Stimulated activated CD4-positive, alpha-beta T cell treated with anti-CD3 and anti-CD28 coated beads, Interleukin-4, amount 100 ng/mL, for 48 hours (primary cell): ENCODE results near the gene SLC39A3.

Experiments used
- DNase-seq, 2 donors: peaks; one replicate each; pipeline ENCODE4 v3.0.0-alpha.2; 2020; ENCODE audit warnings: low read depth in 2 of 2

The SLC39A3 gene

DNA sequence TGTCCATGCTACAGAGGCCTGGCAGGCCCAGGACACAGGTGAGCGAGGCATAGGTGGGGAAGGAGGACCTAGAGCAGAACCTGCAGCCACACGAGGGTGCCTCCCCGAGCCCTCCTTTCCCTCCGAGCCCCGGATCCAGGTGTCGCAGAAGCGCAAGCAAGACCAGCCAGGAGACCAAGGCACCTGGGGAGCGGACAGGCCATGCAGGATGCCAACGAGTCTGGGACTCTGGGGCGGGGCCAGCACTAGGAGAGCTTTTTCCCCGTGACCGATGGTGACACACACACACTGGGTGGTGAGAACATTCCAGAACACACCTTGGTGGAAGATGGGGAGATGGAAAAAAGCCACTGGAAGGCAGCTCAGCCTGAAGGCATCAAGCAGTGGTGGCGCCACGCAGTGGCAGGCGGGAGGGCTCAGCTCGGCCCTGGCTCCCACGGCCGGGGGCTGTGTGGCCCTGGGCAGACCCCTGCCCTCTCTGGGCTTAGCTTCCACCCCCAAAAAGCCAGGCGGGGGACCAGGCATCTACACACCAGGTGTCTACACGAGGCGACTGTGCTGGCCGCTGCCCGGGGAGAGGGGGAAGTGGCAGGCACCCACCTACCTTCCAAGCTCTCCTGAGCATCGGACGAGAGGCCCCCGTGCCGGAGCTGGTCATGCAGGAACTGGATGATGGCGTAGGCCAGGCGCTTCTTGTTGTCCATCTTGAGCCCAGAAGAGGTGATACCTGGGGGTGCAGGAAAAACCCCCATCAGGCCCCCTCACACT lies 28.7 kb upstream of the SLC39A3 start:
- DNase-seq: no peak

DNA sequence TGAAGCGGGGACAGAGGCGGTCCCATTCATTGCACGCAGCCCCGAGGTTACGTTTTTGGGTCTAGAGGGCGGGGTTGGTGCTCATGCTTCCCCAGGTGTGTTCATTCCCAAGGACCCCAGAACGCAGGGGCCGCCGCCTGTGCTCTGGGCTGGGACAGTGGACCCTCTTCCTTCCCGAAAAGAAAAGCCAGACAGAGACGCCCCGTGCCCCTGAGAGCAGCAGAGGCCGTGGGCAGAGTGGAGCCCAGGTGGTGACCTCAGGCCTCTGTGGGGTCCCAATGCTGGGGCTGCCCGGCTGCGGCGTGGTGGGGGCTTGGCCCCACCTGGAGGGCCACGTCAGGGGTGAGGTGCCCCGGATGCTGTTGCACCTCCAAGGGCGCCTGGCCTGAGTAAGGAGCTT lies 27.9 kb upstream of the SLC39A3 start:
- no peak for DNase-seq

DNA sequence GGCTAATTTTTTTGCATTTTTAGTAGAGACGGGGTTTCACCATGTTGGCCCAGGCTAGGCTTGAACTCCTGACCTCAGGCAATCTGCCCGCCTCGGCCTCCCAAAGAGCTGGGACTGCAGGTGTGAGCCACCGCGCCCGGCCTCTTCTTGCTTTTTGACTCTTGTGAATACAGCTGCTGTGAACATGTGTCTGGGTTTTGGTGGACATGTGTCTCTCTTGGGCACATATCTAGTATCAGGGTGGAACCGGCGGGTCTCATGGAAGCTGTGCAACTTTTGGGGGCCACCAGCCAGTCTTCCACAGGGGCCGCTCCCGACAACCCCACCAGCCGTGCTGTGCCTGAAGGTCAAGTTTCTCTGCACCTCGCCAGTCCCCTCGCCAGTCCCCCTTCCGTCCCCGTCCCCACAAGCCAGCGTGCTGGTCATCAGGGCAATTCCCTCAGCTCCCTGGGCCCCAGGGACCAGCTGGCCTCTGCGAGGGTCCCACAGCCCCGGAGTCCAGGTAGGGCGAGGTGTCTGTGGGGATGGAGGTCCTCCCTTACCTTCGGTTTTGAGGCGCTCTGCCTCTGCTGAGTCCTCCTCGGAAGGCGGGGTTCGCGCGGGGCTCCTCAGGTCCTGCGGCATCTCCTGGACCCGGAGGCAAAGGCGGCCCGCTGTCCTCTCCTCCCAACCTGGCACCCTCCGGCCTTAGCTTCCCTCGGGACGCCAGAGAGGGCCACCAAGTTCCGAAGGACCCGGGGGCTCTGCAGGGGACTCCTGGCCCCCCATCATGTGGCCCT lies 27.0 kb upstream of the SLC39A3 start:
- DNase-seq: no peak

DNA sequence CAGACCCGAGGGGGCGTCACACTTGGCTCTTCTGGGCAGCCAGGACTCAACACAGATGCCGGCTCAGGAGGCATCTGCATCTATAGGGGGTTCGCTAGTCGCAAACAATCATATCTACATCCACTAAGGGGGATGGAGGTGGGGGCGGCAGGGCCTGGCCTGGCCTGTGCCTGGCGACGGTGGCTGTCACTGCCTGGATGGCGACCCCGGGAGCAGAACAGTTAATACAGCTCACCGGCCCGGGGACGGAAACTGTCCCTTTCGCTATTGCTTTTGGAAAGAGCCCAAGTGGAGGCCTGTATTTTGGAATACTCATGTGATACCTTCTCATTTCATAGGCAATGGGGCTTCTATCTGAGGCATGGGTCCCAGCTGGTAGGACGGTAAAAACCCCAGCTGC lies 25.6 kb upstream of the SLC39A3 start:
- no peak for DNase-seq

DNA sequence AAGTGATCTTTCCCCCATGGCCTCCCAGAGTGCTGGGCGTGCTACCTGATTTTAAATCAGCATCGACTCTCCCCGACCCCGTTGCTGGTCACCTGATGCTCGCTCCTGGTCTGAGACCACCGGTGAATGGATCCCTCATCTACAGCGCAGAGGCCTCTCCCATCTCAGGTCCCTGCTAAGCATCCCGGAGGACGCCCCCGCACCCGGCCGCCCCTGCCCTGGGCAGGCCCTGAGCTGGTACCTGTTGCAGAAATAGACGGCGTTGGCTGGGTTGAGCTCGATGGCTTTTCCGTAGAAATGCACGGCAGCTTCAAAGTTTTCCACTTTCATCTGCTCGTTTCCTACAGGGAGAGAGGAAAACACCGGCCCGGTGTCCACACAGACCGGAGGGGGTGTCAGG lies 25.1 kb upstream of the SLC39A3 start:
- DNase-seq: no peak

DNA sequence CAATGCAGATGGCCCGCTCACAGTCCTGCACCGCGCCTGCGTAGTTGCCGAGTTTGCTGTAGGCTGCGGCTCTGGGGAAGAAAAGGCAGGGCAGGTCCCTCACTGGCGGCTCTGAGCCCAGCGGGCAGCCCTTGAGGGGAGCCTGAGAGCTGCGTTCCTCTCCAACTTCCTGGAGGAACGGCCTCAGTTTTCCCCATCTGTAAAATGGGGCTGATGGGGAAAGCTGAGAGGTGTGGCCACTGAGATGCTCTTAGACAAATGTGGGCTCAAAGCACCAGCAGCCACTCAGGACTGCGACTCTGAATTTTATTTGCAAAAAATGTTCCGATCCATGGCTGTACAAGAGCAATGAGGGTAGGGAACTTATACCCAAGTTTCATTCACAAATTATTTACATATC lies 23.9 kb upstream of the SLC39A3 start:
- DNase-seq: no peak

DNA sequence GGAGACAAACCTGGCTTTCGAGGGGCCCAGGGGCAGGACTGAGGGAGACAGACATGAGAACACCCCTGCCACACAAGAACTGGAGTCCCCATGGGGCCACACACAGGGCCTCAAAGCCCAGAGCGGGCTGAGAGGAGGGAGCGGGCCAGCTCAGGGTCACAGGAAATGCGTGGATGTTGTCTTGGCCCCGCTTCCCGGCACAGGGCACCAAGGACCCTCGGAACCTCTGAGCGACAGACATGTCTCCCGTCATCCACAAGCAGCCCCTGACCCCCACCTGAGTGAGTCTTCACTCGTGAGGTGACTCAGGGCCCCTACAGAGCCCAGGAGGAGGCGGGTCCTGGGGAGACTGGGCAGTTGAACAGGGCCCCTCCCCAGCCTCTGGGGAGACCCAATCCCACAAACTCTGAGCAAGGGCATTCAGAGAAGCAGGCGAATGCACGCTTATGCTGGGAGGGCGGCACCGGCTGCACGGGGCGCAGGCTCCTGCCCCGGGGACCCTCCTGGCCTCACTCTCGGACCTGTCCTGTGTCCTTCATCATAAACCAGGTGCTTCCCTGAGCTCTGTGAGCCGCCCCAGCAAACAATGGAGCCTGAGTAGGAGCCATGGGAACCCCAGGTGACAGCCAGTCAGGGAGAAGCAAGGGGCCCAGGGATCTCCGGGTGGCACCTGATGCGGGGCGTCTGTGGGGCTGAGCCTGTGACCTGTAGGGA lies 23.1 kb upstream of the SLC39A3 start:
- no peak for DNase-seq

DNA sequence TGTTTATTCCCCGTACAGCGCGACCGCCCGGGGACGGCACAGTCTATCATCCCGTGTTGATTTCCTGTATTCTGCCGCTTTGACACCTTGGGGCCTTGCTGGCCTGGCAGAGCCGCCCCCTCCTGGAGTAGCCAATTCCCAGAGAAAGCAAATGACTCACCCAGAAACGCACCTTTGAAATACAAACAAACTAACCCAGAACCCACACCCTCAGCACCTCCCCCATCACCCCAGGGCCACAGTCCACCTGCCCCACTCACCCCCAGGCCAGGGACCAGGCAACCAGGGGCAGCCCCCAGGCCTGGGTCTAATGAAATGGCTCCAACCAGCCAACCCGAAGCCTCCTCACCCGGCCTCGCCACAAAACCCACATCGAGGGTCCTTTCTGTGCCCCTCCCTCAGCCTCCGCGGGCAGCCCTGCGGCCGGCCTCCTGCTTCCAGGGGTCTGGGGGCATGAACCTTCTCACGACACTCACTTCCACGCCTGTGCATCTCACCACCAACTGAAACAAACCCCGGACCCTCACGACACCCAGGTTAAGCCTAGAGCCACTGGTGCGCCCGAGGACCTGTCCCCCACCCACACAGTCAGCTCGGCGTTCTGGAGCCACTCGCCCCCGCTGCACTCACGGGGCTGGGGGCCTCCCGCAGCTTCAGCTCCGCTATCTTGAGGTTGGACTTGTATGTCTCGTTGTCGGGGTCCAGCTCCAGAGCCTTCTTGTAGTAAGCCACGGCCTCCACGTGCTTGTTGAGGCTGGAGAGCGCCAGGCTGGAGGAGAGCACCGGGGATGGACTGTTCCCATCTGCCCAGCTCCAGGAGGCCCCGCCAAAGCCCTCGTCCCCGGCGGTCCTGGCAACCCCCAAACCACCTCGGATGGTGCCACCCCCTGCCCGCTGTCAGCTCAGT lies 22.3 kb upstream of the SLC39A3 start:
- DNase-seq: no peak

DNA sequence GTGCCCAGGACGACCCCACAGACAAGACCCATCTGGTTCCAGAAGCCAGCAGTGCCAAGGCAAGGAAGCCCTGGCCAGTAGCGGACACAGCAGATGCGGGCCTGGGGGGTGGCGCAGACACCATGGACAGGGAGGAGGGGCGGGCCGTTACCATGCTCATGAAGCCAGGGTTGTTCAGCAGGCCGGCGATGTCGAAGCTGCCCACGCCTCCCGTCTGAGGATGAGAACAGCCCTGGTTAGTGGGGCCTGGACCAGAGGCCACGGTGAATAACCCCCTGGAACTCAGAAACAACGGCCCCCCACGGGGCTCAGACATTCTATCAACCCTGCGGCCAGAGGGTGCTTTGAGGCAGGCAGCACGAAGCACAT lies 21.5 kb upstream of the SLC39A3 start:
- no peak for DNase-seq

DNA sequence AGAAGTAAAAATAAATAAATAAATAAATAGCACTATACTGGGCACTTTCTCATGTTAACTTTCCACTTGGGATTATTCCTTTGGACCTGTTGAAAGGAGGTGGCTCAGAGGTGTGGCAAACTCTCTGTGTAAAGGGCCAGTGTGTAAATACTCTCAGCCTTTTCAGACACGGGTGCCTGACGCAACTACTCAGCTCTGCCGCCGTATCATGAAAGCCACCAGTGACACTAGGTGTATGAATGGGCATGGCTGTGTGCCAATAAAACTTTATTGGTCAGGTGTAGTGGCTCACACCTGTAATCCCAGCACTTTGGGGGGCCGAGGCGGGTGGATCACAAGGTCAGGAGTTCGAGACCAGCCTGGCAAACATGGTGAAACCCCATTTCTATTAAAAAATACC lies 20.1 kb upstream of the SLC39A3 start:
- no peak for DNase-seq

DNA sequence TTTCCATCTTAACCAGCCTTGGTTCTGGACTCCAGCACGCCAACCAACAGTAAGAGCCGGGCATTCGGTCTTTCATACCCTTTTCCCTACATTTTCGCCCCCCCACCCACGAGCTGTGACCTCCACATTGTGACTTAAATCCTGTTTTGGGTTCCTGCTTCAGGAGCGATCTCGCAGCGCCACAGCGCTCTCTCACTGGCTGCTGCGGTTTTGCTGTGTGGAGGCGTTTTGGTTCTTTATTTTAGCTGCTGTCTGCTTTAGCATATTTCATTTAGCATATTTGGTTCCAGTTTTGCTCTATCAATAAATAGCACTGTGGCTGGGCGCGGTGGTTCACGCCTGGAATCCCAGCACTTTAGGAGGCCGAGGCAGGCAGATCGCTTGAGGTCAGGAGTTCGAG lies 19.5 kb upstream of the SLC39A3 start:
- no peak for DNase-seq

DNA sequence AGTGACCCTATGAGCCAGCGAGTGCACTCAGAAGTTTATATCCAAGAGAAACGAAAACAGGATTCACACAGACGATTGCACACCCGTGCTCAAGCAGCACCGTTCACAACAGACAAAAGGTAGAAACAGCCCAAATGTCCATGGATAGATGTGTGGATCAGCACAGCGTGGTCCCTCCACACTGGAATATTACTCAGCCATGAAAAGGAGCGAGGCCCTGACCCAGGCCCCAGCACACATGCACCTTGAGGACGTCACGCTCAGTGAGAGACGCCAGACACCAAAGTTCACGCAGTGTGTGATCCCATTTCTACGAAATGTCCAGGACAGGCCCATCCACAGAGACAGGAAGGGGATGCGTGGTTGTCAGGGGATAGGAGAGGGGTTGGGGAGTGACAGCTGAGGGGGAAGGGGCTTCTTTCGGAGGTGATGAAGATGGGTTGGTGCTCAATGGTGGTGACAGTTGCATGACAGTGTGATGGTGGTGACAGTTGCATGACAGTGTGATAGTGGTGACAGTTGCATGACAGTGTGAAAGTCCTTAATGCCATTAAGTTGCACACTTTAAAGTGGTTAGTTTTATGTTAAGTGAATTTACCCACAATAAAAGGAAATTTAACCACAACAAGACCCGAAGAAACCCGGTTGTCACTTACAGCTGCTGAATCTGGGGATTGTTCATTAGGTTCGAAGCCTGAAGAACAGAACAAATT lies 18.9 kb upstream of the SLC39A3 start:
- DNase-seq: no peak

DNA sequence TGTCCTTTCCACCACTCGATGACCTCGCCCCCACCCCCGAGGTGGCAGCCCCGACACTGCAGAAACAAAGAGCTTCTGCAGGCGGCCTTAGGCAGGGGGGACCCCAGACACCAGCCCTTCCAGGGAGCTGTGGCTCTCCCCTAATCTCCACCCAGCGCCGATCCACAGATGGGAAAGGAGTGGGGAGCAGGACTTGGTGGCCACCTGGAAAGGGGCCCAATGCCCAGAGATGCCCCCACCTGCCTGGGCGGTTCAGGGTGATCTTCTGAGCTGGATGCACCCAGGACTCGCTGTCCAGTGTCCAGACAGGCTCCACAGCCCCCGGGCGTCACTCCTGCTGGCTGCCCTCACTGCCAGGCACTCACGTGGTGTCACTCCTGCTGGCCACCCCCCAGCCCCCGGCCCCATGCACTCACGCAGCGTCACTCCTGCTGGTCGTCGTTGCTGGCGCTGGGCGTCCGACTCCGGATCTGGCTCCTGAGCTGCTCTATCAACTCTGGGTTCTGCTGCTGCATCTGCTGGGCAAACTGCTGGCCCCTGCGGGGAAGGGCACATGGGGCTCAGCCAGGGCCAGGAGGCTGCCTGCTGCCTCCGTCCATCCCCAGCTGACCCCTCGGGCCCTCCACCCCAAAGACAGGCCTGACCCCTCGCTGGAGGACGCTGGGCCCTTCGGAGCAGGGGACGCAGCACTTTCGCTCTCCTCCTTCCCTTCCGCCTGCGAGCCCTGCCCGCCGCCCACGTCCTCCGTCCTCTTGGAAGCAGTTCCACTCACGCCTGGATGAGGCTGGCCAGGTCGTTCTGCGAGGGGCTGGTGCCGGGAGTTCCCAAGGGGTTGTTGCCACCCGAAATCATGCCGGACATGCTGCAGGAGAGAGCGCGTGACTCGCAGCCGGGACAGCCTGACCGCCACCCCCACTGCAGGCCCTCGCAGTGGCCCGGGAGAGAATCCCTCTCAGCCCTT lies 17.4 kb upstream of the SLC39A3 start:
- no peak for DNase-seq

DNA sequence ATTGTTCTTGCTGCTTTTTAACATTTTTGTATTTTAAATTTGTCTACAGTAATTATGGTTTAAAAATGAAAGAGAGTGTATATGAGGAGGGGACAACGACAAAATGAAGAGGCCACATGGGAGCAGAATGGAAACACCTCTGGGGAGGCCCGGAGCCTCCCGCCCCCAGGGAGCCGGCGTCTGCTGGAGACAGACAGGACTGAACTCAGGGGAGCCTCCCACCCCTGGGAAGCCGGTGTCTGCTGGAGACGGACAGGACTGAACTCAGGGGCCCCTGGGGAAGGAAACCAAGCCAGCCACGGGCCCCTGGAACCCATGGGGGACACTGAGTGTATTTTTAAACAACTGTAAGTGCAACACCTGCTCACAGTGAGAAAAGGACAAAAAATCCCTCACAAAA lies 16.7 kb upstream of the SLC39A3 start:
- DNase-seq: no peak

DNA sequence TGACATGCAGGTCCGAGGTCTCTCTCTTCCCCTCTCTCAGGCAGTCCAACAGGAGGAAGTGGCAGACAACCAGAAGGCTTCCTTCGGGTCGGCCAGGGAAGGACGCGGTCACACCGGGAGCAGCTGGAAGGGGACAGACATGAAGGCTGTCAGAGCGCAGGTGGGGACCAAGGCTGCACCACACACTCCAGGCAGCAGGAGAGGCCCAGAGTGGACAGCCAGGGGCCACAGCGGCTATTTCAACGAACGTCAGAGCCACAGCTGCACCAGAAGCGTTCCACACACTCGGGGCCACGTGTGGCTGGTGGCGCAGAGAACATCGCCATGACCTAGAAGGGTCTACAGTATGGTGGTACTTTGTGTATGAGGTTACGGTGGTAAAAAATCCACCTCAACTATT lies 16.0 kb upstream of the SLC39A3 start:
- no peak for DNase-seq

DNA sequence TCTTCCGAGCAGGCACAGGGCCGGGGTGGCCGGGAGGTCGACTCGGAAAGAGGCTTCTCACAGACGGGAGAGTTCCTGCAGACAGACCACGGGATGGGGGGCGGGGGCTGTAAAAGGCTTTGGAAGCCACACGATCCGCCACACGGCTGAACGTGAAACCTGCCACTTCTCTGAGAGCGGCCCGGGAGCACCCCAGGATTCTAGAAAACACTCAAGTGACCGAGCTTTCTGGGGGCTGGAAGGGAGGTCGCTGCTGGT lies 15.6 kb upstream of the SLC39A3 start:
- no peak for DNase-seq

DNA sequence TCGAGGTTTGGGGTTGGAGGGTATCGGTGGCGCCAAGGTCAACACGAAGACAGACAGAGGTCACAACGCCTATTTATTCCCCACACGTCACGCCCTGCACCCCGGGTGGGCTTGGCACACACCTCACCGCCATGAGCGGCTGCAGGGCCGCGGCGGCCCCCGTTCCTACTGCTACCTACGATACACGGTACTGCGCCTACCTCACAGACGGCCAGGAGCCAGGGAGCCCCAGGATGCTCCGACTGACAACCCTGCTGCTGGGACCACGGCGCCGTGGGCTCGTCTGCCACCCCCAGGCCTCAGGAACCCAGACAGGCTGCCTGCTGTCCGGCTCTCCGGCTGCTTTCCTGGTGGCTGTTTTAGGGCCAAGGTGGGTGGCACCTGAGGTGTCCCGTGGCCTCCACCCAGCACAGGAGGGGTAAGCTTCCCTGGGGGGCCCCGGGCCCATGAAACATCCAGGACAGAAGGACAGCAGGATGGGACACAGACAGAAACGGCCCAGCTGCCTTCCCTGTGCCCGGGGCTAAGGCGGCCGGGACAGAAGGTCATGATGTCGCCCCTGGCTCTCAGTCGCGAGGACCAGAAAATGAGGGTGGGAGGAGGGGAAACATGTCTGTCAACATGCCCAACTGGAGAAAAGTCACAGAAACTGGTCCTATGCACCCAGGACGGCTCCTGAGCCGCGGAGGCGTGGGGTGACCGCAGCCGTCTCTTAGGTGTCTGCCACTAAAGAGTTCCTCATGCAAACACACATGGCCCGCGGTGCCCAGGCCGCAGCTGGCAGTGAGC lies 15.0 kb upstream of the SLC39A3 start:
- no peak for DNase-seq

DNA sequence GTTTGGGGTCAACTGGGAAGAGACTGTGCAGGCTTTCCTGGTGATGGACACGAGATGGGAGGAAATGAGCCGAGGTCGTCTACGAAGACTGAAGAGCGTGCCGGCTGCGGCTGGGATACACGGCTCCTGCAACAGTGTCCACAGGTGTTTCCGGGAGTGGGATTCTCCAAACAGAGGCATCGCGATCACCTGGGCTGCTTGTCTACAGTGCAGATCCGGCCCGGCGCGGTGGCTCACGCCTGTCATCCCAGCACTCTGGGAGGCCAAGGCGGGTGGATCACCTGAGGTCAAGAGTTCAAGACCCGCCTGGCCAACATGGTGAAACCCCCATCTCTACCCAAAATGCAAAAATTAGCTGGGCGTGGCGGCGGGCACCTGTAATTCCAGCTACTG lies 11.6 kb upstream of the SLC39A3 start:
- DNase-seq: no peak

DNA sequence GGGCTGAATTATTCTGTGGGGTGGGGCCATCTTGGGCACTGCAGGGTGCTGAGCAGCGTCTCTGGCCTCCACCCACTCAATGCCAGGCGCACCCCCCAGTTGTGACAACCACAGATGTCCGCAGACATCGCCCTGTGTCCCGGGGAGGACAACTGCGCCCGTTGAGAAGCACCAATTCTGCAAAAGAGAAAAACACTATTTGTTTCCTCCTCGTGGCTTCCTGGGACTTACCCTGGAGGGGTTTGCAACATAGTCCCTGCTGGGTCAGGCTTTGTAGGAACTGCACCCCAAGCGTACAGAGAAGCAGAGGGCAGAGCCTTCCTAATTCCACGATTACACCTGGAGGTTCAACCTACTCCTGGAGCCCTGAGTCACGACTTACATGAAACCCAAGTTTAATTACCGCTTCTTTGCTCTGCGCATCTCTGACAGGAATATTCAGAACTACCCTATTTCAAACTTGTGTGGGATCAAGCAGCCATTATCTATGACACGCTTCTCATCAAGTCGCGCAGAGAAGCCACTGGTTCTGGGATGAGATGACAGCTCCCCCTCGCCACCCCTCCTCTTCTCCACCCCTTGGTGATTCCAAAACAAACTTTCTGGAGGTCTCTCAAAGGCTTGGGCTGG lies 11.1 kb upstream of the SLC39A3 start:
- no peak for DNase-seq
